ENCODE results near the gene HIC1.

The HIC1 gene

GRCh38 chr17:2107050-2107449 lies 52.1 kb downstream of the HIC1 start:
- no peak for DNase-seq

- no peak for DNase-seq
Observed at GRCh38 chr17:2107506-2107905, 52.6 kb downstream of the HIC1 start.

- no peak for DNase-seq
Observed at GRCh38 chr17:2108170-2108569, 53.3 kb downstream of the HIC1 start.

GRCh38 chr17:2110436-2110835 lies 55.5 kb downstream of the HIC1 start:
- DNase-seq = no peak

GRCh38 chr17:2111691-2112090 lies 56.8 kb downstream of the HIC1 start:
- no peak for DNase-seq

Data from NCI-H2107 (cell line).